Natural killer cell (primary cell): ENCODE measurements around the gene ARHGAP12. TPM values are rescaled to one million over a fixed set of nuclear protein-coding genes. Genes with fewer than 3 reads are reported as not detected.

Source experiments
- ATAC-seq, 3 donors: fragments of 150-1000 bp in 2 of 3; fragments of 200-7000 bp in 1 of 3; cut with Tn5 transposase; 1 replicate in 1 of 3; 2 replicates in 2 of 3; pipeline ENCODE4 v1.10.0; 2021; ENCODE audit warnings: mild to moderate bottlenecking in 2 of 3, moderate library complexity in 2 of 3
- DNase-seq, 2 donors: peaks; one replicate each; pipeline versions ENCODE4 v3.0.0 to v3.0.0-alpha.2; 2013 to 2021; ENCODE audit warnings: mixed read lengths in 1 of 2
- H3K27ac ChIP-seq: one replicate; pipeline ENCODE4 v1.5.1; 2013; ENCODE audit warnings: mild to moderate bottlenecking, low read length
- H3K27me3 ChIP-seq: one replicate; pipeline ENCODE4 v1.6.1; 2013; ENCODE audit warnings: low read length; ENCODE audit not compliant: control insufficient read depth, insufficient read depth
- H3K36me3 ChIP-seq: one replicate; pipeline ENCODE4 v1.6.1; 2013; ENCODE audit warnings: low read length; ENCODE audit not compliant: control insufficient read depth, insufficient read depth
- H3K4me1 ChIP-seq: one replicate; pipeline ENCODE4 v1.6.1; 2013; ENCODE audit warnings: low read length; ENCODE audit not compliant: control insufficient read depth, insufficient read depth
- H3K4me3 ChIP-seq: one replicate; pipeline ENCODE4 v1.5.1; 2013; ENCODE audit warnings: low read length
- H3K9me3 ChIP-seq: one replicate; pipeline ENCODE4 v1.6.1; 2013; ENCODE audit warnings: low read length; ENCODE audit not compliant: control insufficient read depth, insufficient read depth
- H3K27ac Mint-ChIP-seq, 2 donors: one replicate each; pipeline ENCODE4 v1.8.0; 2022; ENCODE audit warnings: mild to moderate bottlenecking in 2 of 2, mixed read lengths in 2 of 2, moderate library complexity in 1 of 2
- H3K27me3 Mint-ChIP-seq, 2 donors: one replicate each; pipeline ENCODE4 v1.8.0; 2022; ENCODE audit warnings: low read depth in 2 of 2, mixed read lengths in 2 of 2
- H3K36me3 Mint-ChIP-seq: one replicate; pipeline ENCODE4 v1.8.0; 2022; ENCODE audit warnings: mixed read lengths
- H3K4me1 Mint-ChIP-seq, 2 donors: one replicate each; pipeline ENCODE4 v1.8.0; 2022; ENCODE audit warnings: mixed read lengths in 2 of 2
- H3K4me3 Mint-ChIP-seq: one replicate; pipeline ENCODE4 v1.8.0; 2022; ENCODE audit warnings: mild to moderate bottlenecking, moderate library complexity, mixed read lengths
- H3K9me3 Mint-ChIP-seq, 2 donors: one replicate each; pipeline ENCODE4 v1.8.0; 2022; ENCODE audit warnings: mixed read lengths in 2 of 2
- CTCF ChIP-seq: fragments of 200-600 bp; IDR thresholded peaks from one replicate; pipeline ENCODE4 v1.8.0; 2022; ENCODE audit warnings: antibody characterized with exemption
- WGBS: methylation state at CpG from one replicate; pipeline ENCODE4 v1.1.7; 2013; ENCODE audit warnings: missing lambda C conversion rate; ENCODE audit not compliant: insufficient coverage; 5-methylcytosine and 5-hydroxymethylcytosine counted together
- intact Hi-C: fragments of 100-400 bp; cut with micrococcal nuclease; formaldehyde crosslinking; loops from one replicate; pipeline ENCODE4 v1.14.2; 2022
- total RNA-seq, 4 donors: library from RNA; stranded (reverse); fragments of 120-200 nt in 1 of 4; gene quantifications; one replicate each; pipeline versions ENCODE4 v1.2.3 to v1.2.4, GENCODE V29; 2013 to 2022

The ARHGAP12 gene
- total RNA-seq, 3 donors from 2014 or later (not counting 1 experiment from before 2014, with no cell fraction given), result 35.1 to 40.2 (median 40.2) TPM

- Mint-ChIP-seq H3K27me3 (no peaks in the 10 kb centered on the region), H3K4me3 (no peak overlapping the region), H3K27ac (no peak overlapping the region), H3K9me3 (no peaks in the 10 kb centered on the region), H3K4me1 (peaks cover 8 to 18% of the 10 kb centered on the region in 2 donors), H3K36me3 (no peaks in the 10 kb centered on the region)
- Histone ChIP-seq H3K9me3 (no peaks in the 10 kb centered on the region), H3K27me3 (no peaks in the 10 kb centered on the region), H3K4me1 (no peaks in the 10 kb centered on the region), H3K27ac (no peak overlapping the region), H3K36me3 (no peaks in the 10 kb centered on the region), H3K4me3 (no peak overlapping the region)
- DNase-seq, result no peak
- intact Hi-C loops, result no loop called here
- ATAC-seq, result no peak
- WGBS, result 95% methylated on average over 2 of the region's 2 CpGs
- TF ChIP-seq CTCF, result no peak
Observed at GRCh38 chr10:31875608-31876007, 53.0 kb downstream of the ARHGAP12 start.

GRCh38 chr10:31873724-31874123 is 54.9 kb downstream of the ARHGAP12 start:
- Histone ChIP-seq H3K9me3 (no peaks in the 10 kb centered on the region), H3K36me3 (no peaks in the 10 kb centered on the region), H3K4me3 (no peak overlapping the region), H3K4me1 (no peaks in the 10 kb centered on the region), H3K27me3 (no peaks in the 10 kb centered on the region), H3K27ac (no peak overlapping the region)
- no CpG with 5 or more reads among the region's 1 CpG for WGBS
- Mint-ChIP-seq H3K4me1 (peaks cover 4 to 15% of the 10 kb centered on the region in 2 donors), H3K27ac (no peak overlapping the region), H3K9me3 (no peaks in the 10 kb centered on the region), H3K36me3 (no peaks in the 10 kb centered on the region), H3K4me3 (no peak overlapping the region), H3K27me3 (no peaks in the 10 kb centered on the region)
- DNase-seq (no peak), ATAC-seq (no peak)
- TF ChIP-seq CTCF, result no peak
- intact Hi-C loops, result no loop called here

GRCh38 chr10:31871266-31872065 is 57.2 kb downstream of the ARHGAP12 start:
- Mint-ChIP-seq H3K4me3 (no peak overlapping the region), H3K27me3 (no peaks in the 10 kb centered on the region), H3K9me3 (no peaks in the 10 kb centered on the region), H3K36me3 (no peaks in the 10 kb centered on the region), H3K27ac (no peak overlapping the region), H3K4me1 (peaks cover 4 to 12% of the 10 kb centered on the region in 2 donors)
- H3K27ac ChIP-seq, result no peak overlapping the region
- intact Hi-C loops, result no loop called here
- no peaks in the 10 kb centered on the region for H3K36me3 ChIP-seq
- DNase-seq, result no peak
- H3K27me3 ChIP-seq, result no peaks in the 10 kb centered on the region
- ATAC-seq, result no peak
- H3K4me3 ChIP-seq, result no peak overlapping the region
- H3K9me3 ChIP-seq, result no peaks in the 10 kb centered on the region
- 91% methylated on average over 5 of the region's 7 CpGs for WGBS
- TF ChIP-seq CTCF, result no peak
- no peaks in the 10 kb centered on the region for H3K4me1 ChIP-seq
